GM18870 (cell line): Measurements from ENCODE around the gene PDGFRA.

ENCODE experiments used
- ATAC-seq: cut with Tn5 transposase; IDR thresholded peaks from one replicate; pipeline ENCODE4 v1.9.1; 2021; ENCODE audit warnings: moderate library complexity; ENCODE audit not compliant: unreplicated experiment

The PDGFRA gene

GRCh38 chr4:54254915-54255246, 25.8 kb downstream of the PDGFRA start:
- no peak for ATAC-seq

- no peak for ATAC-seq
Measured at GRCh38 chr4:54255881-54256280, 26.8 kb downstream of the PDGFRA start.

- ATAC-seq: no peak
Measured at GRCh38 chr4:54256491-54257486, 27.7 kb downstream of the PDGFRA start.

- no peak for ATAC-seq
Measured at GRCh38 chr4:54265366-54265765, 36.3 kb downstream of the PDGFRA start.

- ATAC-seq: no peak
Measured at GRCh38 chr4:54268151-54268550, 39.1 kb downstream of the PDGFRA start.

- ATAC-seq: no peak
Measured at GRCh38 chr4:54271464-54271863, 42.4 kb downstream of the PDGFRA start.

GRCh38 chr4:54272051-54272450, 43.0 kb downstream of the PDGFRA start:
- no peak for ATAC-seq

GRCh38 chr4:54274264-54274663, 45.2 kb downstream of the PDGFRA start:
- ATAC-seq: no peak

- ATAC-seq: no peak
Measured at GRCh38 chr4:54274795-54275665, 45.9 kb downstream of the PDGFRA start.

GRCh38 chr4:54276641-54277430, 47.7 kb downstream of the PDGFRA start:
- no peak for ATAC-seq

GRCh38 chr4:54277691-54278090, 48.6 kb downstream of the PDGFRA start:
- peak; percentile 75 for ATAC-seq

GRCh38 chr4:54278216-54278615, 49.1 kb downstream of the PDGFRA start:
- no peak for ATAC-seq

- ATAC-seq: no peak
Measured at GRCh38 chr4:54281054-54281766, 52.1 kb downstream of the PDGFRA start.

GRCh38 chr4:54282837-54283236, 53.7 kb downstream of the PDGFRA start:
- no peak for ATAC-seq

GRCh38 chr4:54289316-54289715, 60.2 kb downstream of the PDGFRA start:
- no peak for ATAC-seq

- ATAC-seq: no peak
Measured at GRCh38 chr4:54290980-54291379, 61.9 kb downstream of the PDGFRA start.

GRCh38 chr4:54296548-54297203, 67.6 kb downstream of the PDGFRA start:
- no peak for ATAC-seq

GRCh38 chr4:54308110-54308509, 79.0 kb downstream of the PDGFRA start:
- no peak for ATAC-seq

GRCh38 chr4:54315561-54316538, 86.8 kb downstream of the PDGFRA start:
- peak; percentile 98 for ATAC-seq
